HG03025 (cell line): Measurements from ENCODE around the gene PDE9A.
"Not testable (repeated sequence)": the region's sequence is repeated elsewhere in the genome, so short reads cannot be mapped to it uniquely, and the experiment has no call there.

ENCODE experiments used
- ATAC-seq: cut with Tn5 transposase; IDR thresholded peaks from one replicate; pipeline ENCODE4 v1.9.1; 2021; ENCODE audit warnings: mild to moderate bottlenecking, moderate library complexity; ENCODE audit not compliant: unreplicated experiment, low FRiP score

Gene PDE9A

DNA sequence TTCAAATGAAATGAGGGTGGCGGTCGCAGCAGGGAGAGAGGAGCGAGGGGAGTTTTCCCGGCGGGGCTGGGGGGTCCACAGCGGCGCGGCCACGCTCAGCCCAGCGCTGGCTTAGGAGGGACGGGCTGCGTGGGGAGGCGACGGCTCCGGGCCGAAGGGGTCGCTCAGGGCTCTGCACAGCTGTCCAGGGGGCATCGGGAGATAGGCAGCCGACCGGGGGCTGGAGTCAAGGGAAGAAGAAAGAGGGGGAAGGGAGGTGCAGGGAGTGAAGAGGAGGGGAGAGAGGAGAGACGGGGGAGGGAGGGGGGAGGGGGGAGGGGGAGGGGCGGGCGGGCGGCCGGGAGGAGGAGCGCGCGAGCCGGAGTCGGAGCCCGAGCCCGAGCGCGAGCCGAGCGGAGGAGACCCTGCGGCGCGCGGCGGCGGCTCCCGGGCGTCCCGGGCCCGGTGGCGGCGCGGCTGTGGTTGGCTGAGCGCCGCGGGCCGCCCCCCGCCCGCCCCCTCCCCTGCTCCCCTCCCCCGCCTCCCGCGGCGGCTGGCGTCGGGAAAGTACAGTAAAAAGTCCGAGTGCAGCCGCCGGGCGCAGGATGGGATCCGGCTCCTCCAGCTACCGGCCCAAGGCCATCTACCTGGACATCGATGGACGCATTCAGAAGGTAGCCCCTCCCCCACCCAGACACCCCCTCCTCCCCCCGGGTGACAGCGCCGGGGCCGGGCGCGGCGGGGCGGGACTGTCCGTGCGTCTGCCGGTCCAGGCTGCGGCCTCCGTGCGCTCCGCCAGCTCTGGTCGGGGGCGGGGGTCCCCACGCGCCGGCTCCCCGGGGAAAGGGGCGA is at the start of gene PDE9A:
PDE9A (plus strand) TSS at position 391 of the 831 bp plus-strand sequence; CDS start at position 585, 194 bp downstream.
- ATAC-seq: no peak

DNA sequence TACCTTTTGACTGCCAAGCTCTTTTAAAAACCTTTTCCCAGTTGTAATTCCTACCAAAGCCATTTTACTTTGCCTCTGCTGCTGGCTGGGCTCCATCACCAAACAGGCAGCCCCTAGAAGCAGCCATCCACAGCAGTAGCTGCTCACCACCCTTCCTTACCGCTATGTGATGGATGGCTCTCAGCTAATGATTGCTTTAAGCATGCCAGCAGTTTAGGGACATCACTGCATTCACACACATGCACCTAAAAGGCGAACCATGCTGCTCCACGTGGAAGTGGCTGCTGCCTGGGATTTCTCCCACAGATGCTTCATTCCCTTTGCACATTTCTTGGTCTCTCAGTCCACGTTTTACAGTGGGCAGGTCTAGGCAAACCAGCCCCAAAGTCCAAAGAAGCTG is 46.3 kb upstream of the PDE9A start:
- no peak for ATAC-seq

DNA sequence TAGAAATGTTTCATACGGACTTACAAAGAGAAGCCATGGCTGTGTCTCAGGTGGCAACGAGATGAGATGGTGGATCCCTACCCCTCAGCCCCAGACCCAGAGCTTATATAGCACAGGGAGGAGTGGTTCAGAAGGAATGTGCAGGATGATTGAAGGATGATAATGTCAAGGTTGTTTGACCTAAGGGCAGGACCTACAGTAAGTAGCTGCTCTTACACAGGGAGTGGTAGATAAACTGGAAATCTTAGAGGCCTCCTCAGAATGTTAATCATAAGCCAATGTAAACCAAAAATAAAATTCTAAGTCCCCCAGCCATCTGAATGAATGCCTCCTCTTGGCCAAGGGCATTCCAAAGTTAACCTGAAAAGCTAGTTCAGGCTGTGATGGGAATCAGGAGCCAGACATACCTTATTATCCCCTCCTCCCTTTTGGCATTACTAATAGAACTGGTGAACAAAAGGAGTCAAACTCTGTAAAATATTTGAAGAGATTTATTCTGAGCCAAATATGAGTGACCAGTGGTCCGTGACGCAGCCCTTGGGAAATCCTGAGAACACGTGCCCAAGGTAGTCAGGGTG is 45.8 kb upstream of the PDE9A start:
- no peak for ATAC-seq

DNA sequence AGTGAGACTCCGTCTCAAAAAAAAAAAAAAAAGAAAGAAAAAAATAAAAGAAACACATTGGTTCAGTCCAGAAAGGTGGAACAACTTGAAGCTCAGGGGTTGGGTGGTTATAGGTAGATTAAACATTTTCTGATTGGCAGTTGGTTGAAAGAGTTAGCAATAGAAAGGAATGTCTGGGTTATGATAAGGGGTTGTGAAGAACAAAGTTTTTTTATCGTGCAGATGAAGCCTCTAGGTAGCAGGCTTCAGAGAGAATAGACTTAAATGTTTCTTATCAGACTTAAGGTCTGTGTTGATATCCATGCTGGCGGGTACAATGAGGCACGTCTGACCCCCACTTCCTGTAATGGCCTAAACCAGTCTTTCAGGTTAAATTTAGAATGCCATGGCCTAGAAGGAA is 45.0 kb upstream of the PDE9A start:
- ATAC-seq: no peak

DNA sequence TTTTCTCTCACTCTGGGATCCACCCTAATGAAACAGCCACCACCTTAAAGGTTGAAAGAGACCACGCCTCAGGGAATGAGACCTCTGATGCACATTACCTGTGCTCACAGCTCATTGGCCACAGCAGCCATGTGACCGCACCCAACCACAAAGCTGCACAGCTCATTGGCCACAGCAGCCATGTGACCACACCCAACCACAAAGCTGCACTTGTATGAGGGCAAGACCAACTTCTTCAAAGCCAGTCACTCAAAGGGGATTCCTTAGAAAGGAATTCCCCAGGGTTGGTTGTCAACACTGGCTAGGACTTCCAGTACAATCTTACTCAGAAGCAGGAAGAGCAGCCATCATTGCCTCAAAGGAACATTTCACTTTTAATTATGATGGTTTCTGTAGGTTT is 43.6 kb upstream of the PDE9A start:
- no peak for ATAC-seq

DNA sequence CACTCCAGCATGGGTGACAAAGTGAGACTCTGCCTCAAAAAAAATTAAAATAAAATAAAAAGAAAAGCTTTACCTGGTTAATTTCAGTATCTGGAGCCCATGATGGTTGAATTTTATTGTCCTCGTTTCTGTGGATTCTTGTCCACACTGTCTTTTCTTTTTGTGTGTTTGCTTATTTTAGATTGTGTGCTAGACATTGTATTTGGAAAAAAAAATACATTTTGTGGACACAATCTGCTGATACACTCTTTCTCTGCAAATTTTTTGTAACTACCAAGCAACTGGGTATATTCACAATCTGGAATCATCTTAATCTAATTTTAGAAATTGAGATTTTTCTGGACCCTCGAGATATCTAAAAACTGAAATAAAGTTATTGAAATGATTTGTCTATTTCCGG is 41.6 kb upstream of the PDE9A start:
- ATAC-seq: no peak

DNA sequence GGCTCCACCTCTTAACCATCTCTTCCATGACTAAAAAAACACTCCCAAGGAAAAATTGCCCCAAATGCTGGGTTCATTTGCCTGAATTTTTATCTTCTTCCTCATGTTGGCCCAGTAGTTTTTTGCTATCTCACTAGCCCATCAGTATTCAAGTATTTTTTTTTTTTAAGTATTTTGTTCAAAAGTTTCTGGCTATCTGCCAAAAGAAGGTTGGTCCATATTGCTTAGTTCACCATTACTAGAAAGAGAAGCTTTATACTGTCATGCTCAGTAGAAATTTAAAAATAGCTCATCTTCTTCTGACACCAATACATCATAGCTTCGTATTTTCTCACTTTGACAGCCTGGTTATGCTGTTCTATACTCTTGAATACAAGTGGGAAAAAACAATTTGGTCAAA is 41.0 kb upstream of the PDE9A start:
- ATAC-seq: no peak

DNA sequence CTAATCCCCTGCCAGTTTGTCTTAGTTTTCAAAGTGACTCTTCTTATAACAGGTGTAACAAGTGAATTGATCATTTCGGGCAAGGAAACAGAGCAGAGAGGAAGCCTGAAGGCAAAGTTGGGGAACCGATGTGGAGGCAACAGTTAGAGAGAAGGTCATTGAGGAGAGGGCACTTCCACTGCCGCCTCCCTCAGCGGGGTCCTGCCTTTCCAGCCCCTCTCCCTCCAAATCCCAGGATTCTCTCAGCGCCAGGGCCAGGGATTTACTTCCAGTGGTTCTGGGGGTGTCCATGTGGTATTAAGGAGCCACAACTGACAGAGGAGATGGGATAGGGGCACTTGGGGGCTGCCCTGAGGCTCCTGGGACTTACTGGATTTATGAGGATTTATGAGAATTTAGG is 39.7 kb upstream of the PDE9A start:
- no peak for ATAC-seq

DNA sequence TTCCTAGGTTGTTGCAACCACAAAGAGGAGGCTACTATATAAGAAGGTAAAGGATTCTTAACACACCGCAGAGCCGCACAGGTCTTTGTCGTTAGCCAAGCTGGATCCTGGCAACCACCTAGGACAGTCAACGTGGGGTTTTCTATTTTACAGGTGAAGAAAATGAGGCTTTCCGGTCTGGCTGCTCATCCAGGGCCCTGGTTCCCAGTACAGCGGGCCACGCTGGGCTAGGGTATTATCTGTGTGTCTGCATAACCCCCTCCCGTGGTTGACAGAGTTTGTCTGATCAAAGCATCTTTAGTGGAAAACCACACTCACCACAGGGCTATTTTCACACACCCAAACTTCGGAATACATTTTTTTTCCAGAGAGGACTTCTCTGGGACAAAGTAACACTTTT is 39.0 kb upstream of the PDE9A start:
- ATAC-seq: no peak

DNA sequence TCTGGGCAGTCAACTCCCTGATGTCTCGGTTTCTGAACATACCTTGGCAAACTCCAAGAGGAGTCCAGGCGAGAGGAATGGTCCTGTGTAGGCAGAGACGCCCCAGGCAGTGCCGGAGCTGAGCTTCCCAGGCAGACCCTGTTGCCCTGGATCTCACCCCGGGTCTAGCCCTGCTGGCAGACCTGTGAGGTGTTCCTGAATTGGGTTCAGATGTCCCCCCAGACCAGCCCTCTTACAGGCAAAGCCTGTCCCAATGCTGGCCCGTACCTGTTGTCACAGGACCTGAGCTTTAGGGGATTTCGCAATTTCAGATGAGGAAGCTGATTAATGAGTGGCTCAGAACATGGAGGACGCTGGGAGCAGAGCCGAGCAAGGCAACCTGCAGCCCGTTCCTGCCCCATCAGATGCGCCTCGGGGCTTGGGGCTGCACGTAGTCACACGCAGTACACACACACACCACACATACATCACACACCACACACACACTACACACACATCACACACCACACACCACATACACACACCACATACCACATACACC is 38.5 kb upstream of the PDE9A start:
- ATAC-seq: no peak

DNA sequence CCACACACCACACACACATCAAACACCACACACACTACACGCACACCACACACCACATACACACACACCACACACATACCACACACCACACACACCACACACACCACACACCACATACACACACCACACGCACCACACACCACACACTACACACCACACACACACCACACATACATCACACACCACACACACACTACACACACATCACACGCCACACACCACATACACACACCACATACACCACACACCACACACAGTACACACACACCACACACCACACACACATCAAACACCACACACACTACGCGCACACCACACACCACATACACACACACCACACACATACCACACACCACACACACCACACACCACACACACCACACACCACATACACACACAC is 38.0 kb upstream of the PDE9A start:
- ATAC-seq: not testable (repeated sequence)

DNA sequence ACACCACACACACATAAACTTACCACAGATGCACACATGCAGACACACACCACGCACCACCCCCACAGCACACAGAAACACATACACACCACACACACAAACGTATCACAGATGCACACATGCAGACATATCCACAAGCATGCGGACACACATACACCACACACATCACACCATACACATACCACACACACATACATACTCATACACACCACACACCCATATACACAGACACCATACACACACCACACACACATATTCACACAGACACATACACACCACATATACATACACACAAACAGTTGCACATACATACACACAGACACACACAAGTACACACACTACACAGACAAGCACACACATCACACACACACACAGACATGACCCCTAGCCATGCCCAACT is 37.5 kb upstream of the PDE9A start:
- no peak for ATAC-seq

DNA sequence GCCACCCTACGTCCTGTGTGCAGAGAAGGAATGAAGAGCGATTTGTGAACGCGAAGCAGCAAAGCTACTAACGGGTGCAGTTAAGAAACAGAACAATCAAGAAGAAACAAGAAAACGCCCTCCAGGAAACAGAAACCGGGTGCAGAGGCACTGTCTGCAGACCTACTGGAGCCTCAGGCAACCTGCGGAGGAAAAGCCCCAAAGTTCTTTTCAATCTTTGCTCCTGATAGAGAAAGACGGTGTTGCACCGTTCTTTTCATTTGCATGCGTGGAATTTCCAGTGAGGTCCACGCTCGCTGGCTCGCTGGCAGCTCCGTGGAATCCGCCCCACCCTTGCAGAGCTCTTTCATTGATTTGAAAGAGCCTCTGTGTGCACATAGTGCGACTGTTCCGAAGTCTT is 37.0 kb upstream of the PDE9A start:
- ATAC-seq: no peak

DNA sequence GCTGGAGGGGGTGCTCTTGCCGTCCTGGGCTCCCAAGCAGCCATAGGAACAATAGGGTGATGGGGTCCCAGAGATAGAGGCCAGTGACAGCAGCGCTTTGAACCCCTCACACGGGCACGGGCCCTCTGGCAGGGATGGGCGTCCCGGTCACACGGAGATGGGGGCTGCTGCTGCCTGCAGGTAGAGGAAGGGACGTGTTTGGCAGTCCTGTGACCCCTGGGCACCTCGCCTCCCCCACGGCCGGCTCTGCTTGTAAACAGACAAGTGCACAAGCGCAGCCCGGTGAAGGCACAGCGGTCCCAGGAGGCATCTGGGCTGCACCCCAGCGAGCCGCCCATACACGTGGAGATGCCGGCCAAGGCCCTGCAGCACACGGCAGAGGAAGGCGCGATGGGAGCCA is 36.5 kb upstream of the PDE9A start:
- no peak for ATAC-seq

DNA sequence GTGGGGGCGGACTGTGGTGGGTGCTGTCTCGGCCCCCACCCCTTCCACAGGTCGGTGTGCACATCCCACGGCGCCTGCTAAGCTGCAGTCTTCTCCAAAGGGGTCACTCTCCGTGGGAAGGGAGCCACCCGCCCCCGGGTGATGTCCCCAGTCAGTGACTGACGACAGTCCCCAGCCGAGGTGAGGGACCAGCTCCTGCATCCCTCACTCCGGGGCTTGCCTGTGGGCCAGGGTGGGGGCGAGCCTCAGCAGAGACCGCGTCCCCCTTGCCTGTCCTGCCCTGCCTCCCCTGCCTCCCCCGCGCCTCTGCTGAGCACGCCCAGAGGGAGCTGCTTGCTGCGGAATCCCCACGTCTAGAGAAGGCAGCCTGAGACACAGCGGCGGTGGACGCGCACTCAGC is 35.9 kb upstream of the PDE9A start:
- no peak for ATAC-seq

DNA sequence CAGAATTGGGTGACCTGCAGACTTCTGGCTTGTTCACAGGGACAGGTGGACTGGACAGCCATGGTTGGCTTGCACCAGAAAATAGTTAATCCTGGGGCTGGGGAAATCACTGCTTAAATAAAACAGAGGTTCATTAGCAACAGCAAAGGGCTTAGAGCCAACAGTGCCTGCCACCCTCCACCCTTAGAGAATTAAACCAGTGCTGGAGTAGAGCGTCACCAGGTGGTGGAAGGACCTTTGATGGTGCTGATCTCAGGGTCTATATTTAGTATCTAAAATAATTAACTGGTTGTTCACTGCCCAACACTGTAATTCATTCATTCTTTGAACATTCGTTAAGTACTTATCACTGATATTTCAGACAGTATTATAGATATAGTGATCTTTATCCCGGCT is 34.7 kb upstream of the PDE9A start:
- no peak for ATAC-seq

DNA sequence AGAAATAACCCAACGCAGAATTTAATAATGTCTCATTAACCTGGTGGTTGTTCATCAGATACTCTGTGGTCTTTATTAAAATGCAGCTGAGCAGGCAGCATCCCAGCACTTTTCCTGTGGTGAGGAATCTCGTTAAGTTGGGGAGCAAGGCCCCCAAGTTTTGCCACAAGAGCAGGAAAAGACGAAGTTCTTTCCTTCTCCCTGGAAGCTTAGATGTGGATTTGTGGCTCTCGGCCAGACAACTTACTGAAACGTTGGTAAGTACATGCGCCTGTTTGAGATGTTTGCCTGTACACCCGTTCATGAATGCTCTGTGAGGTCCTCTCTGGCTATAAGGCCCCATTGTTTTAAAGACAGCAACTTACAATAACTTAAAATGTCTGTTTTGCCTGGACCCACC is 34.3 kb upstream of the PDE9A start:
- ATAC-seq: no peak

DNA sequence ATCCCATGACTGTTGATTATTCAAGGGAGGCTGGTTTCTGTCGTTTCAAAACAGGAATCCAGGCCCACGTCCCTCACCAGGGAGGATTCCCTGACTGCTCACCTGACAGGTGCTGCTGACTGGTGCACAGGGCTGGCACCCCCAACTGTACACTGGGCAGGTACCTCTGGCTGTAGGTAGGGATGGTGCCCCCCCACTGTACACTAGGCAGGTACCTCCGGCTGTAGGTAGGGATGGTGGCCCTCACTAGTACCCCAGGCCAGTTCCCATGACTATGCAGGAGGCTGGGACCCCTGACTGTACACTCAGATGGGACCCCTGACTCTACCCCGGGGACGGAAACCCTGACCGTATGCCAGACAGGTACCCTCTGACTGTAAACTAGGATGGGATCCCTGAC is 33.6 kb upstream of the PDE9A start:
- ATAC-seq: no peak

DNA sequence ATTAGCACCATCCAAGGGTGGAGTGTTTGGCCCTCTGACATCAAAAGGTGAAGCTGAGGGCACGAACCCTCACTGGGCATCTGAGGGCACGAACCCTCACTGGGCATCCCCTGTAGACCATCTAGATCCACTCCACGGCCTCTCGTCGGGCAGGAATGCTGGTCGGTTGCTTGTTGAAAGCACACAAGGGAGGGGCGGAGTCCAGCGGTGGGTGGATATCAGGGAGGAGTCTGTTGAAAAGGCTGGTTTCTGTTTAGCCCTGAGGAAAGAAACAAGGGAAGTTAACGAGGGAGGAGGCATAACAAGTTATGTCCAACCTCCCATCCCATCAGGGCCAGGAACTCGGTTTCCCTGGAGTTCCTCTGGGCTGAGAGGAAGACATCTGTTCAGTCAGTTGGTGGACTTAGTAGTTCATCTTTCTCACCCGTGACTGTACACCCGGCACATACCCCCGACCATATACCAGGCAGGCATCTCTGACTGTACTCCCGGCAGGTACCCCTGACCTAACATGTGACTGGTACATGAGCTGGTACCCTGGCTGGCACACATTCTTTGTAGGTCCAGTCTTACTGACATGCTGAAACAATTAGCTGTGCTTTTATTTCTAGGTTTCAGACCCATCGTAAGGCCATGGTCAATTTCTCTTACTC is 32.1 kb upstream of the PDE9A start:
- no peak for ATAC-seq

DNA sequence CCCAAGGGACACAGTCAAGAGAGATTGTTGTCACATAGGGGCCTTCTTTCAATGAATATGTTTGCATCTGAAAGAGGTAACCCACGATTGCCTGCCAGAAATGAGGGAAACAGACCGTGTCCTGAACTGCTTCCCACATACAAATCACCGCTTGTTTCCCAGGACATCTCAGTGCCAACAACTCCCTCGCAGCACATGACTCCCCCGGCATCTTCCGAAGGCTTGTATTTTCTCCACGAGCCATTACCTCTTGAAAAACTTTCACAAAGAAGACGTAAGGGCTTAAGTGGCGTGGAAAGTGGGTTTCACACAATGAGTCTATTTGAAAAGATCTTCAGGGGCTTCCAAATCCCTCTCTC is 31.6 kb upstream of the PDE9A start:
- ATAC-seq: no peak

DNA sequence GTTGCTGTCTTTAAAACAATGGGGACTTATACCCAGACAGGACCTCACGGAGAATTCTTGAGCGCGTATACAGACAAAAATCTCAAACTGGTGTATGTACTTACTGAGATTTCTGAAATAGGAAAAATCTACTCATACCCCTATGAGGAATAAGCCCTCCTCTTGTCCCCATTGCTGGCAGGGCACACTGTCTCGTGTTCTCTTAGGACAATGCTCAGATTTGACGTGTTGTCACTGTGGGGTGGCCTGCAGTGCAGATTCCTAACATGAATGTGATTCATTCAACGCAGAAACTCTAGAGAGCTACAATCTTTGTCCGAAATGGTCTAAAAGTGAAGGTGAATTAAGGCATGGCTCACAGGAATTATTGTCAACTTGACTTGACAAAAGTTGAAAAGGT is 31.1 kb upstream of the PDE9A start:
- ATAC-seq: no peak

DNA sequence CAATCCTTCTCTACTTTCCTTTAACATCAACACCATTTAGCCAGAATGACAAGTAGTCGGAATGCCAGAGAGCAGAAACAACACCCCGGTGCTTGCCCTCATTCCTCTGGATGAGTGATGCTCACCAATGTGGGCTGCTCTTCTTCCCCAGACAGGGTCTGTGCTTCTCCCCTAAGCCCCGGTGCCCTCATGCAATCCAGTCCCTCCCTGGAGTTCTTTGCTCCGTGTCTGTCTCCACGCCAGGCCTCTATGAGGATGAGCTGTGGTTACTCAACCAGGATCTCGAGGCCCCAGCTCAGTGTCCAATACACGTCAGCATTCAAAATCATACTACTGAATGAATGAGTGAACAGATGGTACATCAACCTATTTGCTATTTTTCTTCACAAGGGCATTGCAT is 29.7 kb upstream of the PDE9A start:
- ATAC-seq: no peak
